K562 (cell line): ENCODE measurements around the gene CCDC9B. TPM values are rescaled to one million over a fixed set of nuclear protein-coding genes. Genes with fewer than 3 reads are reported as not detected.

Experiments used
- CCNT2 ChIP-seq: IDR thresholded peaks from 2 replicates; pipeline ENCODE4 v1.6.1; 2011; ENCODE audit warnings: borderline replicate concordance, low read depth, mild to moderate bottlenecking, moderate library complexity, mixed read lengths, low read length; ENCODE audit not compliant: insufficient read length; ENCODE audit errors: extremely low read depth
- ELK1 ChIP-seq: sonication (generic); formaldehyde crosslinking; IDR thresholded peaks from 2 replicates; pipeline ENCODE4 v1.8.1; 2022; ENCODE audit warnings: missing genetic modification reagents
- HIVEP1 ChIP-seq: fragments of 250-450 bp; sonication (Bioruptor Pico); IDR thresholded peaks from 2 replicates; pipeline ENCODE4 v1.4.0; 2020; ENCODE audit warnings: mild to moderate bottlenecking
- JUND ChIP-seq, 2 experiments: IDR thresholded peaks; 2 replicates in 1 of 2; 3 replicates in 1 of 2; pipeline ENCODE4 v1.6.1; 2011; ENCODE audit warnings: borderline replicate concordance in 2 of 2, low read depth in 2 of 2, low read length in 2 of 2, improper control_type of control experiment in 1 of 2, missing biosample characterization in 1 of 2, missing genetic modification characterization in 1 of 2, missing genetic modification reagents in 1 of 2
- MTF1 ChIP-seq: fragments of 250-450 bp; sonication (Bioruptor Pico); IDR thresholded peaks from 2 replicates; pipeline ENCODE4 v1.9.0; 2021; ENCODE audit warnings: moderate library complexity, mild to moderate bottlenecking, inconsistent platforms, borderline replicate concordance
- NFE2L1 ChIP-seq: fragments of 450-650 bp; IDR thresholded peaks from 2 replicates; pipeline ENCODE4 v1.6.1; 2016; ENCODE audit warnings: missing genetic modification characterization, low read depth, mild to moderate bottlenecking, missing compliant biosample characterization, moderate library complexity, borderline replicate concordance
- NR4A1 ChIP-seq, 2 experiments: fragments of 250-450 bp in 1 of 2; fragments of 450-650 bp in 1 of 2; sonication (Bioruptor Pico) in 1 of 2; IDR thresholded peaks; 2 replicates each; pipeline versions ENCODE4 v1.4.0 to v1.6.1; 2016 to 2020; ENCODE audit warnings: mild to moderate bottlenecking in 2 of 2, missing compliant biosample characterization in 1 of 2, missing genetic modification characterization in 1 of 2, moderate library complexity in 1 of 2
- OTX1 ChIP-seq: fragments of 450-650 bp; formaldehyde crosslinking; IDR thresholded peaks from 2 replicates; pipeline ENCODE4 v1.4.0; 2022; ENCODE audit warnings: mild to moderate bottlenecking
- PCBP2 ChIP-seq: fragments of 200-400 bp; formaldehyde crosslinking; IDR thresholded peaks from 2 replicates; pipeline ENCODE4 v1.6.1; 2018; ENCODE audit warnings: low read length, low read depth, mild to moderate bottlenecking, moderate library complexity; ENCODE audit not compliant: poor library complexity, severe bottlenecking
- RCOR1 ChIP-seq, 2 experiments: IDR thresholded peaks; 2 replicates each; pipeline ENCODE4 v1.6.1; 2012; ENCODE audit warnings: low read depth in 2 of 2, low read length in 2 of 2, borderline replicate concordance in 1 of 2, improper control_type of control experiment in 1 of 2
- SETDB1 ChIP-seq: IDR thresholded peaks from one replicate; pipeline ENCODE4 v1.6.1; 2012; ENCODE audit warnings: low read length, control low read depth, inconsistent platforms
- SIRT6 ChIP-seq: IDR thresholded peaks from one replicate; pipeline ENCODE4 v1.6.1; 2012; ENCODE audit warnings: low read depth, mild to moderate bottlenecking, control low read depth, inconsistent platforms, low read length, moderate library complexity
- SNIP1 ChIP-seq: fragments of 450-650 bp; IDR thresholded peaks from 2 replicates; pipeline ENCODE4 v1.7.1; 2017; ENCODE audit warnings: low read depth, mild to moderate bottlenecking
- TCF7L2 ChIP-seq: fragments of 150-350 bp; IDR thresholded peaks from 2 replicates; pipeline ENCODE4 v1.6.1; 2016; ENCODE audit warnings: low read depth, mild to moderate bottlenecking, low read length, moderate library complexity
- TFE3 ChIP-seq: fragments of 450-650 bp; formaldehyde crosslinking; IDR thresholded peaks from 2 replicates; pipeline ENCODE4 v1.4.0; 2020; ENCODE audit warnings: mild to moderate bottlenecking, mixed read lengths
- ZBTB11 ChIP-seq, 3 experiments: fragments of 200-800 bp in 1 of 3; fragments of 250-450 bp in 1 of 3; fragments of 450-650 bp in 1 of 3; sonication (Bioruptor Pico) in 1 of 3; sonication (Bioruptor generic) in 1 of 3; formaldehyde crosslinking in 1 of 3; IDR thresholded peaks; 2 replicates each; pipeline versions ENCODE4 v1.6.1 to v1.8.0; 2016 to 2022; ENCODE audit warnings: mild to moderate bottlenecking in 2 of 3, missing genetic modification characterization in 2 of 3, missing compliant biosample characterization in 1 of 3, moderate library complexity in 1 of 3
- ZNF133 ChIP-seq: fragments of 250-450 bp; sonication (Bioruptor Pico); IDR thresholded peaks from 2 replicates; pipeline ENCODE4 v1.4.0; 2020; ENCODE audit warnings: mild to moderate bottlenecking
- ZNF134 ChIP-seq: fragments of 250-450 bp; sonication (Bioruptor Pico); conservative IDR thresholded peaks from 2 replicates; pipeline ENCODE4 v1.4.0; 2020
- ZNF436 ChIP-seq: fragments of 250-450, 450-650 bp; sonication (Bioruptor Pico); formaldehyde crosslinking; IDR thresholded peaks from 2 replicates; pipeline ENCODE4 v1.7.0; 2020; ENCODE audit warnings: mild to moderate bottlenecking
- ZNF584 ChIP-seq: fragments of 200-800 bp; sonication (Bioruptor generic); IDR thresholded peaks from 2 replicates; pipeline ENCODE4 v1.6.1; 2016; ENCODE audit warnings: low read depth, mild to moderate bottlenecking, missing genetic modification characterization, missing compliant biosample characterization
- ZNF589 ChIP-seq: fragments of 200-800 bp; sonication (Bioruptor generic); IDR thresholded peaks from 2 replicates; pipeline ENCODE4 v1.6.1; 2016; ENCODE audit warnings: low read depth, missing genetic modification characterization, missing compliant biosample characterization
- polyA plus RNA-seq, 8 experiments: library from polyadenylated mRNA; depleted of rRNA in 4 of 8; stranded (reverse) in 5 of 8; unstranded in 3 of 8; fragments of >200 nt; fragmentation: Nextera tagmentation in 2 of 8; fragmentation: Illumina TruSeq in 1 of 8; extraction: Ambion mirVana in 2 of 8; extraction: Trizol in 1 of 8; gene quantifications; 2 replicates each; pipeline versions ENCODE4 v1.2.1 to v1.2.3, GENCODE V29; 2011 to 2014; ENCODE audit warnings: inconsistent platforms in 1 of 8, missing spikeins in 1 of 8
- total RNA-seq, 7 experiments: library from RNA; depleted of rRNA in 6 of 7; stranded (reverse); fragments of >200 nt in 6 of 7; fragmentation: Illumina TruSeq in 2 of 7; extraction: Trizol in 2 of 7; gene quantifications; 2 replicates each; pipeline versions ENCODE4 v1.2.1 to v1.2.3, GENCODE V29; 2011 to 2021; ENCODE audit warnings: low replicate concordance in 1 of 7

Gene CCDC9B
- total and polyA plus RNA-seq, 9 of the 15 experiments (the other 6 are each of a cell fraction or from before 2014, with no cell fraction given), result 0.01 to 0.47 (median 0.15) TPM; not detected in 1

- TF ChIP-seq CCNT2 (no peak), HIVEP1 (CRISPR knock-in tag) (no peak), NFE2L1 (no peak), NR4A1 (CRISPR knock-in tag; IDR thresholded peaks at IDR 0.05) (no peak), NR4A1 (tag; IDR thresholded peaks at IDR 0.05) (no peak), PCBP2 (no peak), MTF1 (no peak), ZBTB11 (CRISPR knock-in tag; IDR thresholded peaks at IDR 0.05) (peak in 1 of 3 experiments; percentile 35; a peak in 1 of 6 replicates), OTX1 (CRISPR knock-in tag) (no peak), ZNF134 (CRISPR knock-in tag) (no peak), SIRT6 (no peak), JUND (IDR thresholded peaks at IDR 0.05; ENCODE audit: borderline replicate concordance, low read depth, low read length) (0 out of 2 replicates have a peak, but pooled peaks have one; percentile 6), JUND (tag; IDR thresholded peaks at IDR 0.05; ENCODE audit: borderline replicate concordance, low read depth, low read length) (no peak), ELK1 (CRISPR knock-in tag) (no peak), SNIP1 (no peak), ZNF584 (CRISPR knock-in tag) (0 out of 2 replicates have a peak, but pooled peaks have one; percentile 26), ZNF133 (CRISPR knock-in tag) (no peak), ZNF436 (CRISPR knock-in tag) (no peak), RCOR1 (IDR thresholded peaks at IDR 0.05; ENCODE audit: borderline replicate concordance in 1 of 2, low read depth in 2 of 2, low read length in 2 of 2) (no peak), TCF7L2 (no peak), ZNF589 (CRISPR knock-in tag) (peak; percentile 59; the same call in 1 of the 2 replicates), SETDB1 (no peak), TFE3 (CRISPR knock-in tag) (peak; percentile 42)
Observed at GRCh38 chr15:40333922-40334492, 6.7 kb downstream of the CCDC9B start (continued).
